ENCODE data around the gene ZP1.

The ZP1 gene

GRCh38 chr11:60859616-60860250 is 7.6 kb upstream of the ZP1 start:
- DNase-seq, result no peak

- DNase-seq, result no peak
These were observed 6.4 kb upstream of the ZP1 start for GRCh38 chr11:60860943-60861342.

GRCh38 chr11:60862171-60862570 is 5.2 kb upstream of the ZP1 start:
- no peak for DNase-seq

GRCh38 chr11:60863550-60864521 is 3.5 kb upstream of the ZP1 start:
- no peak for DNase-seq

GRCh38 chr11:60864856-60865513 is 2.4 kb upstream of the ZP1 start:
- DNase-seq, result no peak

GRCh38 chr11:60867871-60868681 is 734 bp downstream of the ZP1 start:
- no peak for DNase-seq

GRCh38 chr11:60868682-60869450 is 1.5 kb downstream of the ZP1 start:
- no peak for DNase-seq

GRCh38 chr11:60869451-60869825 is 2.1 kb downstream of the ZP1 start:
- DNase-seq, result no peak

- DNase-seq, result no peak
These were observed 2.9 kb downstream of the ZP1 start for GRCh38 chr11:60870276-60870675.

GRCh38 chr11:60870733-60871377 is 3.5 kb downstream of the ZP1 start:
- DNase-seq, result no peak

GRCh38 chr11:60871378-60872061 is 4.2 kb downstream of the ZP1 start:
- no peak for DNase-seq

GRCh38 chr11:60872124-60872960 is 5.0 kb downstream of the ZP1 start:
- no peak for DNase-seq

- DNase-seq, result no peak
These were observed 5.7 kb downstream of the ZP1 start for GRCh38 chr11:60872961-60873524.

- DNase-seq, result no peak
These were observed 6.2 kb downstream of the ZP1 start for GRCh38 chr11:60873533-60873932.

- DNase-seq, result no peak
These were observed 7.4 kb downstream of the ZP1 start for GRCh38 chr11:60874421-60875365.

- no peak for DNase-seq
These were observed 8.2 kb downstream of the ZP1 start for GRCh38 chr11:60875366-60876167.

- DNase-seq, result no peak
These were observed 8.8 kb downstream of the ZP1 start for GRCh38 chr11:60876168-60876485.
